ENCODE measurements around the gene EMC9.

Gene EMC9

GRCh38 chr14:24141097-24141880 is at the start of gene EMC9:
Gene EMC9, minus strand, starts transcription at chr14:24141591. Its CDS starts 287 bp downstream, at chr14:24141304.
- DNase-seq (ENCODE audit: low read depth): peak; percentile 99
- H3K4me3 ChIP-seq (ENCODE audit: low read depth, low read length): peak within 1 kb of the TSS; percentile 89
- TF ChIP-seq CTCF (IDR thresholded peaks at IDR 0.05; ENCODE audit: control insufficient read depth, extremely low read depth, insufficient read depth): no peak

GRCh38 chr14:24190416-24190815 is 49.0 kb upstream of the EMC9 start:
- TF ChIP-seq CTCF (IDR thresholded peaks at IDR 0.05; ENCODE audit: control insufficient read depth, extremely low read depth, insufficient read depth): no peak
- DNase-seq (ENCODE audit: low read depth): no peak
- no peak overlapping the region for H3K4me3 ChIP-seq (ENCODE audit: low read depth, low read length)

GRCh38 chr14:24189460-24189859 is 48.1 kb upstream of the EMC9 start:
- no peak for DNase-seq (ENCODE audit: low read depth)
- no peak for TF ChIP-seq CTCF (IDR thresholded peaks at IDR 0.05; ENCODE audit: control insufficient read depth, extremely low read depth, insufficient read depth)
- peak overlapping the region; percentile 97 for H3K4me3 ChIP-seq (ENCODE audit: low read depth, low read length)

- TF ChIP-seq CTCF (IDR thresholded peaks at IDR 0.05; ENCODE audit: control insufficient read depth, extremely low read depth, insufficient read depth): no peak
- no peak for DNase-seq (ENCODE audit: low read depth)
- peak overlapping the region; percentile 97 for H3K4me3 ChIP-seq (ENCODE audit: low read depth, low read length)
Observed at GRCh38 chr14:24189059-24189375, 47.6 kb upstream of the EMC9 start.

GRCh38 chr14:24188251-24189058 is 47.1 kb upstream of the EMC9 start, which contains the start of gene IPO4:
Gene IPO4, minus strand, starts transcription at chr14:24188816. Its CDS starts 29 bp downstream, at chr14:24188787.
- TF ChIP-seq CTCF (IDR thresholded peaks at IDR 0.05; ENCODE audit: control insufficient read depth, extremely low read depth, insufficient read depth): no peak
- peak; percentile 97 for DNase-seq (ENCODE audit: low read depth)
- H3K4me3 ChIP-seq (ENCODE audit: low read depth, low read length): peak within 1 kb of the TSS; percentile 97

- TF ChIP-seq CTCF (IDR thresholded peaks at IDR 0.05; ENCODE audit: control insufficient read depth, extremely low read depth, insufficient read depth): no peak
- no peak for DNase-seq (ENCODE audit: low read depth)
- peak overlapping the region; percentile 97 for H3K4me3 ChIP-seq (ENCODE audit: low read depth, low read length)
Observed at GRCh38 chr14:24187539-24187915, 46.1 kb upstream of the EMC9 start.

Data from LNCaP clone FGC (cell line).